BLaER1 (cell line): ENCODE results near the gene RPAIN.
"Not testable (repeated sequence)": the region's sequence is repeated elsewhere in the genome, so short reads cannot be mapped to it uniquely, and the experiment has no call there.

Experiments
- H3K27ac ChIP-seq: shearing (Covaris generic); formaldehyde crosslinking; 2 replicates; pipeline ENCODE4 v1.8.1; 2022
- H3K27me3 ChIP-seq: shearing (Covaris generic); formaldehyde crosslinking; 2 replicates; pipeline ENCODE4 v1.8.1; 2022
- H3K36me3 ChIP-seq: shearing (Covaris generic); formaldehyde crosslinking; 2 replicates; pipeline ENCODE4 v1.8.1; 2022
- H3K4me1 ChIP-seq: shearing (Covaris generic); formaldehyde crosslinking; 2 replicates; pipeline ENCODE4 v1.8.1; 2022
- H3K4me2 ChIP-seq: shearing (Covaris generic); formaldehyde crosslinking; 2 replicates; pipeline ENCODE4 v1.8.1; 2022
- H3K4me3 ChIP-seq: shearing (Covaris generic); formaldehyde crosslinking; 2 replicates; pipeline ENCODE4 v1.8.1; 2022
- H3K9ac ChIP-seq: shearing (Covaris generic); formaldehyde crosslinking; 2 replicates; pipeline ENCODE4 v1.8.1; 2022
- H3K9me3 ChIP-seq: shearing (Covaris generic); formaldehyde crosslinking; 2 replicates; pipeline ENCODE4 v1.8.1; 2022
- H4K20me1 ChIP-seq: shearing (Covaris generic); formaldehyde crosslinking; 2 replicates; pipeline ENCODE4 v1.8.1; 2022
- Cebpa-rat ChIP-seq: shearing (Covaris generic); IDR thresholded peaks from 2 replicates; pipeline ENCODE4 v1.8.1; 2022

Gene RPAIN

GRCh38 chr17:5425826-5426225 is 5.8 kb downstream of the RPAIN start:
- peaks cover 53% of the 10 kb centered on the region for H4K20me1 ChIP-seq
- H3K4me1 ChIP-seq = peaks cover 23% of the 10 kb centered on the region
- peaks cover 96% of the 10 kb centered on the region for H3K36me3 ChIP-seq
- H3K9me3 ChIP-seq = no peaks in the 10 kb centered on the region
- no peaks in the 10 kb centered on the region for H3K27me3 ChIP-seq
- H3K4me2 ChIP-seq = no peak overlapping the region
- H3K27ac ChIP-seq = no peak overlapping the region
- H3K9ac ChIP-seq = no peak overlapping the region
- TF ChIP-seq Cebpa-rat = no peak
- no peak overlapping the region for H3K4me3 ChIP-seq

GRCh38 chr17:5429191-5429887 is 9.4 kb downstream of the RPAIN start:
- H3K36me3 ChIP-seq = peaks cover 100% of the 10 kb centered on the region

GRCh38 chr17:5430413-5430999 is 10.5 kb downstream of the RPAIN start:
- no peak overlapping the region for H3K4me3 ChIP-seq
- H3K36me3 ChIP-seq = peaks cover 100% of the 10 kb centered on the region
- peaks cover 70% of the 10 kb centered on the region for H4K20me1 ChIP-seq
- H3K4me1 ChIP-seq = peaks cover 16% of the 10 kb centered on the region
- H3K27ac ChIP-seq = no peak overlapping the region
- H3K9ac ChIP-seq = no peak overlapping the region
- H3K4me2 ChIP-seq = no peak overlapping the region
- no peaks in the 10 kb centered on the region for H3K27me3 ChIP-seq
- no peak for TF ChIP-seq Cebpa-rat
- no peaks in the 10 kb centered on the region for H3K9me3 ChIP-seq

More at GRCh38 chr17:5429191-5429887, 9.4 kb downstream of the RPAIN start:
- Histone ChIP-seq H3K9me3 (no peaks in the 10 kb centered on the region), H3K9ac (no peak overlapping the region), H3K27me3 (no peaks in the 10 kb centered on the region), H3K27ac (no peak overlapping the region), H3K4me1 (peaks cover 12% of the 10 kb centered on the region; the same call in 1 of the 2 replicates), H4K20me1 (peaks cover 66% of the 10 kb centered on the region), H3K4me3 (no peak overlapping the region), H3K4me2 (no peak overlapping the region)
- no peak for TF ChIP-seq Cebpa-rat

GRCh38 chr17:5431234-5431633 is 11.3 kb downstream of the RPAIN start:
- not testable (repeated sequence) for H3K9me3 ChIP-seq, H3K4me2 ChIP-seq, H3K27ac ChIP-seq, H3K27me3 ChIP-seq, H3K4me3 ChIP-seq, H3K9ac ChIP-seq
- H3K4me1 ChIP-seq = peaks cover 22% of the 10 kb centered on the region
- peaks cover 78% of the 10 kb centered on the region for H4K20me1 ChIP-seq
- H3K36me3 ChIP-seq = peaks cover 100% of the 10 kb centered on the region

- H3K4me3 ChIP-seq = no peak overlapping the region
- no peak overlapping the region for H3K27ac ChIP-seq
- peaks cover 30% of the 10 kb centered on the region for H3K4me1 ChIP-seq
- peaks cover 86% of the 10 kb centered on the region for H4K20me1 ChIP-seq
- H3K36me3 ChIP-seq = peaks cover 100% of the 10 kb centered on the region
- H3K4me2 ChIP-seq = no peak overlapping the region
- H3K27me3 ChIP-seq = no peaks in the 10 kb centered on the region
- no peak overlapping the region for H3K9ac ChIP-seq
- TF ChIP-seq Cebpa-rat = no peak
- H3K9me3 ChIP-seq = no peaks in the 10 kb centered on the region
Observed at GRCh38 chr17:5431949-5432556, 12.1 kb downstream of the RPAIN start.

- Histone ChIP-seq H3K4me3 (no peak overlapping the region), H3K9ac (no peak overlapping the region), H3K27me3 (no peaks in the 10 kb centered on the region), H4K20me1 (peaks cover 82% of the 10 kb centered on the region), H3K36me3 (peaks cover 82% of the 10 kb centered on the region), H3K27ac (no peak overlapping the region), H3K4me2 (no peak overlapping the region), H3K9me3 (no peaks in the 10 kb centered on the region), H3K4me1 (peaks cover 48% of the 10 kb centered on the region)
- no peak for TF ChIP-seq Cebpa-rat
Observed at GRCh38 chr17:5434984-5435383, 15.0 kb downstream of the RPAIN start.

GRCh38 chr17:5435781-5436315 is 15.9 kb downstream of the RPAIN start:
- not testable (repeated sequence) for H3K4me3 ChIP-seq, H3K27me3 ChIP-seq, H3K9me3 ChIP-seq, H3K27ac ChIP-seq
- H3K9ac ChIP-seq = 0 out of 2 replicates have a peak overlapping the region, but pooled peaks have one; percentile 13
- peaks cover 79% of the 10 kb centered on the region for H3K36me3 ChIP-seq
- H4K20me1 ChIP-seq = peaks cover 74% of the 10 kb centered on the region
- H3K4me2 ChIP-seq = 0 out of 2 replicates have a peak overlapping the region, but pooled peaks have one; percentile 74
- H3K4me1 ChIP-seq = peaks cover 48% of the 10 kb centered on the region

GRCh38 chr17:5437721-5438317 is 17.8 kb downstream of the RPAIN start:
- H3K36me3 ChIP-seq = peaks cover 78% of the 10 kb centered on the region
- peak overlapping the region; percentile 74 for H3K4me2 ChIP-seq
- H3K9me3 ChIP-seq = no peaks in the 10 kb centered on the region
- H3K27ac ChIP-seq = peak overlapping the region; percentile 90
- H3K27me3 ChIP-seq = no peaks in the 10 kb centered on the region
- H3K4me1 ChIP-seq = peaks cover 48% of the 10 kb centered on the region
- H3K4me3 ChIP-seq = peak overlapping the region; percentile 95
- peak overlapping the region; percentile 92 for H3K9ac ChIP-seq
- TF ChIP-seq Cebpa-rat = no peak
- peaks cover 72% of the 10 kb centered on the region for H4K20me1 ChIP-seq

- Histone ChIP-seq H3K9me3 (no peaks in the 10 kb centered on the region), H3K27ac (peak within 1 kb of the TSS; percentile 90), H3K36me3 (peaks cover 76% of the 10 kb centered on the region), H3K27me3 (no peaks in the 10 kb centered on the region), H3K4me3 (peak within 1 kb of the TSS; percentile 95), H4K20me1 (peaks cover 68% of the 10 kb centered on the region), H3K4me1 (peaks cover 40% of the 10 kb centered on the region), H3K9ac (peak within 1 kb of the TSS; percentile 92), H3K4me2 (peak within 1 kb of the TSS; percentile 74)
- no peak for TF ChIP-seq Cebpa-rat
Observed at GRCh38 chr17:5438716-5439445, 18.9 kb downstream of the RPAIN start, which contains the start of gene C1QBP. TSS of gene C1QBP (minus strand) at chr17:5439155. CDS start at chr17:5439073, 82 bp downstream.
